WI38 (cell line): ENCODE data around the gene TMEM184B.

Experiments
- H3K4me3 ChIP-seq: 2 replicates; pipeline ENCODE4 v1.5.1; 2011; ENCODE audit warnings: low read depth, mild to moderate bottlenecking, control low read depth, low read length
- CTCF ChIP-seq: IDR thresholded peaks from 2 replicates; pipeline ENCODE4 v1.5.1; 2012; ENCODE audit warnings: low read depth, mild to moderate bottlenecking, control low read depth, low read length

Gene TMEM184B

GRCh38 chr22:38303974-38304373 lies 31.2 kb upstream of the TMEM184B start:
- H3K4me3 ChIP-seq = no peak overlapping the region
- TF ChIP-seq CTCF = no peak

- H3K4me3 ChIP-seq = no peak overlapping the region
- TF ChIP-seq CTCF = no peak
Measured at GRCh38 chr22:38302906-38303305, 30.1 kb upstream of the TMEM184B start.

GRCh38 chr22:38300946-38301345 lies 28.1 kb upstream of the TMEM184B start:
- no peak for TF ChIP-seq CTCF
- H3K4me3 ChIP-seq = no peak overlapping the region

GRCh38 chr22:38300197-38300945 lies 27.6 kb upstream of the TMEM184B start:
- no peak overlapping the region for H3K4me3 ChIP-seq
- TF ChIP-seq CTCF = no peak

- TF ChIP-seq CTCF = no peak
- H3K4me3 ChIP-seq = no peak overlapping the region
Measured at GRCh38 chr22:38299770-38300102, 26.9 kb upstream of the TMEM184B start.

GRCh38 chr22:38298312-38299005 lies 25.6 kb upstream of the TMEM184B start:
- TF ChIP-seq CTCF = peak; percentile 42
- no peak overlapping the region for H3K4me3 ChIP-seq

- no peak for TF ChIP-seq CTCF
- H3K4me3 ChIP-seq = no peak overlapping the region
Measured at GRCh38 chr22:38296372-38296771, 23.6 kb upstream of the TMEM184B start.
